Subcutaneous adipose tissue (tissue), 4 donors: ENCODE data around the gene GGNBP2. TPM values are rescaled to one million over a fixed set of nuclear protein-coding genes. Genes with fewer than 3 reads are reported as not detected.

ENCODE experiments used
- total RNA-seq, 4 donors: library from RNA; depleted of rRNA; stranded (reverse); fragments of >200 nt; gene quantifications; one replicate each; pipeline ENCODE4 v1.1.0, GENCODE V29; 2016
- TF ChIP-seq, protein P1 (sequence below): fragments of 450-650 bp; IDR thresholded peaks from one replicate; pipeline ENCODE4 v1.5.1; 2016; ENCODE audit warnings: low read depth, mild to moderate bottlenecking, control low read depth, antibody characterized with exemption, moderate library complexity

Gene GGNBP2, protein sequence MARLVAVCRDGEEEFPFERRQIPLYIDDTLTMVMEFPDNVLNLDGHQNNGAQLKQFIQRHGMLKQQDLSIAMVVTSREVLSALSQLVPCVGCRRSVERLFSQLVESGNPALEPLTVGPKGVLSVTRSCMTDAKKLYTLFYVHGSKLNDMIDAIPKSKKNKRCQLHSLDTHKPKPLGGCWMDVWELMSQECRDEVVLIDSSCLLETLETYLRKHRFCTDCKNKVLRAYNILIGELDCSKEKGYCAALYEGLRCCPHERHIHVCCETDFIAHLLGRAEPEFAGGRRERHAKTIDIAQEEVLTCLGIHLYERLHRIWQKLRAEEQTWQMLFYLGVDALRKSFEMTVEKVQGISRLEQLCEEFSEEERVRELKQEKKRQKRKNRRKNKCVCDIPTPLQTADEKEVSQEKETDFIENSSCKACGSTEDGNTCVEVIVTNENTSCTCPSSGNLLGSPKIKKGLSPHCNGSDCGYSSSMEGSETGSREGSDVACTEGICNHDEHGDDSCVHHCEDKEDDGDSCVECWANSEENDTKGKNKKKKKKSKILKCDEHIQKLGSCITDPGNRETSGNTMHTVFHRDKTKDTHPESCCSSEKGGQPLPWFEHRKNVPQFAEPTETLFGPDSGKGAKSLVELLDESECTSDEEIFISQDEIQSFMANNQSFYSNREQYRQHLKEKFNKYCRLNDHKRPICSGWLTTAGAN
- total RNA-seq = 10 to 100 TPM; 64.1 to 96.5 (median 91.7) TPM

DNA sequence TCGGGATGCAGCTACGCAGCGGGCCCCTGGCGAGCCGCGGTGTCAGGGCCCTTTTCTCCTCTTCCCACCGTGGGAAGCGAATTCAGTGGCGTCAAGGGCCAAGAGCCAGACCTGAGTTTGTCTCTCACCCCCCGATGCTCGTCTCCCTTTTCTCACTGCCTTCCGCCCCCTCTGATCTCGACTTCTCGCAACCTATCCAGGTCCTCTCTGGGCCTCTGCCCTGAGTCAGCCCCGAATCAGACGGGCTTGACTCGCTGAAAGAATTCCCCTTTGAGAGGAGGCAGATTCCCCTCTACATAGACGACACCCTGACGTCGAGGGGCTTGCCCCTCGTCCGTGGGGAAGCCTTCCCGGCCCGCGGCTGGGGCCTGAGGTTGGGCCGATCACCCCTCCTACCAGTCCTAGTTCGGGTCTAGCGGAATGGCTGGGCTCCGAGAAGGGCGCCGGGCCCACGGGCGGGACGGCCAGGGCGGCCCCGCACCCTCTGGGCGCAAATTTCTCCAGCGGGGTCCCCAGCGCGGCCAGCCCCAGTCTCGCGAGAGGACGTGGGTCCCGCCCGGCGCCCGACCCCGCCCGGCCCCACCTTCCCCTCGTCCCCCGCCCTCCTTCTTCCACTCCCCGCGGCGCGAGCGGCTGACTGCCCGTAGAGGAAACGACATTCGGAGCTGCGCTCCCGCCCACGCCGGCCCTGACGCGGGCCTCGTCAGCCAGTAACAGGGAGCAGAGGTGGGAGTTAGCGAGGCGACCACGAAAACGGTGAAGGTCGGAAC, at the start of gene GGNBP2:
TSS of gene GGNBP2 (plus strand) at position 613 of the 770 bp plus-strand sequence. CDS start 806 bp downstream, outside the sequence.
- TF ChIP-seq, protein P1, sequence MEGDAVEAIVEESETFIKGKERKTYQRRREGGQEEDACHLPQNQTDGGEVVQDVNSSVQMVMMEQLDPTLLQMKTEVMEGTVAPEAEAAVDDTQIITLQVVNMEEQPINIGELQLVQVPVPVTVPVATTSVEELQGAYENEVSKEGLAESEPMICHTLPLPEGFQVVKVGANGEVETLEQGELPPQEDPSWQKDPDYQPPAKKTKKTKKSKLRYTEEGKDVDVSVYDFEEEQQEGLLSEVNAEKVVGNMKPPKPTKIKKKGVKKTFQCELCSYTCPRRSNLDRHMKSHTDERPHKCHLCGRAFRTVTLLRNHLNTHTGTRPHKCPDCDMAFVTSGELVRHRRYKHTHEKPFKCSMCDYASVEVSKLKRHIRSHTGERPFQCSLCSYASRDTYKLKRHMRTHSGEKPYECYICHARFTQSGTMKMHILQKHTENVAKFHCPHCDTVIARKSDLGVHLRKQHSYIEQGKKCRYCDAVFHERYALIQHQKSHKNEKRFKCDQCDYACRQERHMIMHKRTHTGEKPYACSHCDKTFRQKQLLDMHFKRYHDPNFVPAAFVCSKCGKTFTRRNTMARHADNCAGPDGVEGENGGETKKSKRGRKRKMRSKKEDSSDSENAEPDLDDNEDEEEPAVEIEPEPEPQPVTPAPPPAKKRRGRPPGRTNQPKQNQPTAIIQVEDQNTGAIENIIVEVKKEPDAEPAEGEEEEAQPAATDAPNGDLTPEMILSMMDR = no peak

DNA sequence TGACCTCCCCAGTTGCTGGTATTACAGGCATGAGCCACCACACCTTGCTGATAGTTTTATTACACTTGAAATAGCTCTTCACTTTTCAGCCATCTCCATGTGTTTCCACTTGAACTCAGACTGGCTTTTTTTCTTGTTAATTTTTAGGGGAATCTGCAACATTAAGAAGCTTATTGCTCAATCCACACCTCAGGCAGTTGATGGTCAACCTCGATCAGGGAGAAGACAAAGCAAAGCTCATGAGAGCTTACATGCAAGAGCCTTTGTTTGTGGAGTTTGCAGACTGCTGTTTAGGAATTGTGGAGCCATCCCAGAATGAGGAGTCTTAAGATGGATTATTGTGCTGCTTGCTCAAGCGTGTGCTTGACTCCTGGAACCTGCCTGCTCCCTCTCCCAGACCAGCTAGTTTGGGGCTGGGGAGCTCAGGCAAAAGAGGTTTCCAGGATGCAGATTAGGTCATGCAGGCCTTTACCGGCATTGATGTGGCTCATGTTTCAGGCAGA, 49.6 kb upstream of the GGNBP2 start:
- TF ChIP-seq, protein P1 = no peak

DNA sequence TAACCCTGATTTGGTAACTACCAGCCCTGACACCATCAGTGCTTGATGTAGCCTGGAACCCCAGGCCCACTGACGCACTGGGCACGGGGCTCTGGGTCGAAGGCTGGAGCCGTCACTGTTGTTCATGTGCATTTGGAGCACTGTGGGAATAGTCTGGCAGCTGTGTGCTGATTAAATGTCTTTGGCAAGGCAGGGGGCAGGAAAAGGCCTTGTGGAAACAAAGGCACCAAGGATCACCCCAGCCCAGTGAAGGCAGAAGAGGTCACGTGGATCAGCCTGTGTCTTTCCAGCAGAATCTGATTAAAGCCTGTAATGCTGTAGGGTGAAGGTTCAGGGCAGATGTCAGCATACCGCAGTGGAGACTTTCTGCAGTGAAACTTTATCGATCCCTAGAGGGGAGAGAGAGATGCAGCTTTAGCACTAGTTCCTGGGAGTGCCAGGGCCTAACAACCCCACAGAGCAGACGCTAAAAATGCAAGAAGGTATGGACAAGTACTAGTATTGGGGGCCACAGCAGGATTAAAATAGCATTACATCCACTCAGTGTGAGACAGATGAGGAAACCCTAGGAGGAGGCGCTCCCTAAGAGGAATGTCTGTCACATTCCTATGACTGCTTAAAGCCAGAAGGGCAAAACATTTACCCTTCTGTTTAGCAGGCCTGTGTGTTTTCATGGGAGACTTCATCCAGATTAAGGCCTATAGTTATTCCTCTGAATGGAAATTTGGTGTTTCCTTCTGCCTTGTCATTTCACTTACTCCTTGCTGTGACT, 48.5 kb upstream of the GGNBP2 start:
- TF ChIP-seq, protein P1 = no peak

DNA sequence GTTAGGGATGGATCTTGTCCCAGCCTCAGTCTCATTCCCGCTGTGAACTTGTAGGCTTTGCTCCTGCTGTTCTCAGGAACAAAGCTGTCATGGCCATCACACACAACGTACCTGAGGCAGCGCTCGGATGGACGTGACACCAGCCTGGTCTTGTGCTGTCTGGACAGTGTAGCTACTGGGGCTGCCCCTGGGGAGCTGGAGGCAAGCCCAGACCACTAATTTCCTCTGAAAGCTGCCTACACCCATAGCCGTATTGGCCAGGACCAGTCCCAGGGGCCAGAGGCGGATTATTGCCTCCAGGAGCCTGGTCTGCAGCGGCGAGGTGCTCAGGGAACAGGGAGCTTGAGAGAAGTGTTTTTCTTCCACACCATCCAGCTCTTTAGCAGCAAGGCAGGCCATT, 46.6 kb upstream of the GGNBP2 start:
- TF ChIP-seq, protein P1 = no peak

DNA sequence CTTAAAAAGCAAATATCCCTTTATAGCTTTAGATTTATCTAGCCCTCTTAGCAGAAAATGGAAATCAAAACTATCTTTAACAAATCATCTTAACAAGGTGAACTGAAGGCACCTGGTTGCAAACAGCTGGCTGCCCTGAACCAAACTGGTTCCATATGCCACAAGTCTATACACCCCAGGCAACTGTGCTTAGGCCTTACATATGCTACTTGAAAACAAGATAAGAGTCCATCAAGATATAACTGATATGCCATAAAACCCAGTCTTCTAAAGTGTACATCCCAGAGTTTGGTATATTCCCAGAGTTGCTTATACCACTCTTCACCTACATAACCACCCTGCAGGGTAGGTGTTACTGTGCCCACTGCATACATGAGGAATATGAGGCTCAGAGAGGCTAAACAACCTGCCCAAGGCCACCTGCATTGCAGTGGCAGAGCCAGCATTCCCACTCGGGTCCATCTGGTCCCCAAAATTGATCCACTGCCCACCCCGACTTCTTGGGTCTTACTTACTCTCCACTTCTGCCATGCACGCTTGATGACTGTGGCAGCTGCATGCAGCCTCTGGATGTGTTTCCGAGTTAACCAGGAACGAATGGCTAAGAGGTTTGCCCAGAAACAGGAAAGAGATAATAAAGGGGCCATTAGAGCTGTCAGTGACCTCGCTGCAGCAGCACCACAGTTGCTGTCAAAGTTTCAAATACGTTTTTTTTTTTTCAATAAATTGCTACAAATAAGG, 46.0 kb upstream of the GGNBP2 start:
- TF ChIP-seq, protein P1 = no peak

DNA sequence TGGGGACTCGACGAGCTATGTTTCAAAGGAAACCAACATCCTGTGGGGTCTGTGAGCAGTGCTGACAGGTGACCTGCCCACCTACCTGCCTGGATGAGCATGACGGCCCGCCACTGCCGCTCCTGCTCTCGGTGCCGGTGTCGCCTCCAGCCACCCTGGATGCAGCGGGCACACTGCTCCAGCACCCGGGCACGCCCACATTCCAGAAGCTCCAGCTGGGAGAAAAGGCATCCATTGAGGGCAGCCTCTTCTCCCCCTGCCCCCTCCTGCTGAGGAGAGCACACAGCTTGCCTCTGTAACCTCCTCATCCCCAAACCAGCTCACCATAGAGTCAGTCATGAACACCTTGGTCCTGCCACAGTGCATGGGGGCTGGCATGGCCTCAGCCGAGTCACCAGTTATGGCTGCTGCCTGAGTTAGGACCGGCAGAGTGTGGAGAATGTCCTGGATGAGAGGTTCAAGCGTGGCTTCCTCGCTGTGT, 43.9 kb upstream of the GGNBP2 start:
- TF ChIP-seq, protein P1 = no peak
